HepG2 (cell line): ENCODE measurements around the gene CDC37. TPM values are rescaled to one million over a fixed set of nuclear protein-coding genes. Genes with fewer than 3 reads are reported as not detected.
A peak's percentile ranks its signal among the peaks of the same experiment; 100 is the strongest.

Experiments used
- HDAC1 ChIP-seq: sonication (generic); formaldehyde crosslinking; IDR thresholded peaks from 2 replicates; pipeline ENCODE4 v1.5.1; 2020; ENCODE audit warnings: mild to moderate bottlenecking, missing genetic modification reagents
- MXD4 ChIP-seq: IDR thresholded peaks from 2 replicates; pipeline ENCODE4 v1.6.1; 2016; ENCODE audit warnings: mild to moderate bottlenecking, missing biosample characterization, missing genetic modification reagents
- NFYB ChIP-seq: sonication (generic); formaldehyde crosslinking; IDR thresholded peaks from 2 replicates; pipeline ENCODE4 v1.4.0; 2020; ENCODE audit warnings: missing genetic modification reagents
- NONO ChIP-seq, 2 experiments: fragments of 450-650 bp in 1 of 2; sonication (generic) in 1 of 2; formaldehyde crosslinking in 1 of 2; IDR thresholded peaks in 1 of 2; conservative IDR thresholded peaks in 1 of 2; 2 replicates each; pipeline versions ENCODE4 v1.6.1 to v1.8.0; 2017 to 2022; ENCODE audit warnings: mild to moderate bottlenecking in 1 of 2, missing genetic modification reagents in 1 of 2, moderate library complexity in 1 of 2
- RFX3 ChIP-seq: IDR thresholded peaks from 2 replicates; pipeline ENCODE4 v1.6.1; 2016; ENCODE audit warnings: missing biosample characterization, missing genetic modification reagents
- SNAI1 ChIP-seq: sonication (generic); formaldehyde crosslinking; IDR thresholded peaks from 2 replicates; pipeline ENCODE4 v1.5.0; 2020; ENCODE audit warnings: mild to moderate bottlenecking, missing genetic modification reagents, borderline replicate concordance
- SOX5 ChIP-seq: IDR thresholded peaks from 2 replicates; pipeline ENCODE4 v1.6.1; 2016; ENCODE audit warnings: borderline replicate concordance
- TP53 ChIP-seq: sonication (generic); formaldehyde crosslinking; conservative IDR thresholded peaks from 2 replicates; pipeline ENCODE4 v1.4.0; 2020; ENCODE audit warnings: missing genetic modification reagents
- WIZ ChIP-seq: sonication (generic); formaldehyde crosslinking; IDR thresholded peaks from 2 replicates; pipeline ENCODE4 v1.5.1; 2020; ENCODE audit warnings: mild to moderate bottlenecking, missing genetic modification reagents
- ZBTB7A ChIP-seq: sonication (generic); formaldehyde crosslinking; IDR thresholded peaks from 2 replicates; pipeline ENCODE4 v1.8.0; 2022; ENCODE audit warnings: mild to moderate bottlenecking, missing genetic modification reagents
- ZNF605 ChIP-seq: sonication (generic); formaldehyde crosslinking; IDR thresholded peaks from 2 replicates; pipeline ENCODE4 v1.8.0; 2022; ENCODE audit warnings: mild to moderate bottlenecking, missing genetic modification reagents
- ZNF672 ChIP-seq: sonication (generic); formaldehyde crosslinking; IDR thresholded peaks from 2 replicates; pipeline ENCODE4 v1.8.1; 2022; ENCODE audit warnings: missing genetic modification reagents
- ZNF781 ChIP-seq: sonication (generic); formaldehyde crosslinking; IDR thresholded peaks from 2 replicates; pipeline ENCODE4 v1.5.1; 2020; ENCODE audit warnings: borderline replicate concordance, mild to moderate bottlenecking, missing genetic modification reagents; ENCODE audit errors: not compliant biosample characterization
- ZNF883 ChIP-seq: sonication (generic); formaldehyde crosslinking; IDR thresholded peaks from 2 replicates; pipeline ENCODE4 v1.5.1; 2020; ENCODE audit warnings: mild to moderate bottlenecking, missing genetic modification reagents; ENCODE audit errors: not compliant biosample characterization
- polyA plus RNA-seq, 8 experiments: library from polyadenylated mRNA; depleted of rRNA in 3 of 8; stranded (reverse) in 7 of 8; unstranded in 1 of 8; fragments of >200 nt; fragmentation: Illumina TruSeq in 4 of 8; extraction: Trizol in 4 of 8; gene quantifications; 2 replicates each; pipeline versions ENCODE4 v1.2.1 to v1.2.3, GENCODE V29; 2011 to 2016; ENCODE audit warnings: low read depth in 4 of 8, missing spikeins in 1 of 8, mixed read lengths in 1 of 8; ENCODE audit not compliant: insufficient read depth in 1 of 8
- total RNA-seq, 5 experiments: library from RNA; depleted of rRNA; stranded (reverse); fragments of >200 nt; fragmentation: Illumina TruSeq; extraction: Trizol; gene quantifications; 2 replicates each; pipeline ENCODE4 v1.2.3, GENCODE V29; 2016; ENCODE audit warnings: low read depth in 1 of 5
- TF ChIP-seq, protein P1 (sequence below): sonication (generic); formaldehyde crosslinking; IDR thresholded peaks from 2 replicates; pipeline ENCODE4 v1.4.0; 2020; ENCODE audit warnings: missing genetic modification reagents
- TF ChIP-seq, protein P2 (sequence below): sonication (generic); formaldehyde crosslinking; IDR thresholded peaks from one replicate; pipeline ENCODE4 v1.5.1; 2020; ENCODE audit warnings: mild to moderate bottlenecking, missing genetic modification reagents; ENCODE audit errors: not compliant biosample characterization

The CDC37 gene
- total and polyA plus RNA-seq, 2 of the 13 experiments (the other 11 are each of a cell fraction or from before 2014, with no cell fraction given): 158 to 177 TPM

DNA sequence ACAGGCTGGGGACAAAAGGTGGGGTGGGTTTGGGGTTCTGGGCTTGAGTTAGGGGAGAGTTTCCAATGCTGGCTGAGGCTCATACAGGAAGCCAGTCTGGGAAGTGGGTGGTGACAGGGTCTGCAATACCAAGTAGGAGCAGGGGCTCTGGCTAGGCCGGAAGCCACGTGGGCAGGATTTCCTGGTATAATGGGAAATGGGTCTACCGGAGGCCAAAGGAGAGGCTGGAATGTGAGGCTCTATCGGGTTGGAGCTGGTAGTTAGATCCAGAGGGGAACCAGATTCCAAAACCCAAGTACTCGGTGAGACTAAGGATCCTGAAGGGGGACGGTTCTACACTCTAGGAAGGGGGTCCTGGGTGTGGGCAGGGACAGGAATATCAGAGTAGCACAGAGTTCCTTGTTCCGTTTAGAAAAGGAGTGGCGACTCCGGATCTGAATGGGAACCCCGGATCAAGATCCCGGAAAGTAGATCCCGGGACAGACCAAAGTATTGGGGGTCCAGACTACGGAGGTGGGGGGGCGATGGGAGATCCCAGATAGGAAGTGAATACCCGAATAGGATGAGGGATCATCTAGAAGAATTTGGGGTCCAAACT lies 802 bp downstream of the CDC37 start (continued):
- TF ChIP-seq, protein P1, sequence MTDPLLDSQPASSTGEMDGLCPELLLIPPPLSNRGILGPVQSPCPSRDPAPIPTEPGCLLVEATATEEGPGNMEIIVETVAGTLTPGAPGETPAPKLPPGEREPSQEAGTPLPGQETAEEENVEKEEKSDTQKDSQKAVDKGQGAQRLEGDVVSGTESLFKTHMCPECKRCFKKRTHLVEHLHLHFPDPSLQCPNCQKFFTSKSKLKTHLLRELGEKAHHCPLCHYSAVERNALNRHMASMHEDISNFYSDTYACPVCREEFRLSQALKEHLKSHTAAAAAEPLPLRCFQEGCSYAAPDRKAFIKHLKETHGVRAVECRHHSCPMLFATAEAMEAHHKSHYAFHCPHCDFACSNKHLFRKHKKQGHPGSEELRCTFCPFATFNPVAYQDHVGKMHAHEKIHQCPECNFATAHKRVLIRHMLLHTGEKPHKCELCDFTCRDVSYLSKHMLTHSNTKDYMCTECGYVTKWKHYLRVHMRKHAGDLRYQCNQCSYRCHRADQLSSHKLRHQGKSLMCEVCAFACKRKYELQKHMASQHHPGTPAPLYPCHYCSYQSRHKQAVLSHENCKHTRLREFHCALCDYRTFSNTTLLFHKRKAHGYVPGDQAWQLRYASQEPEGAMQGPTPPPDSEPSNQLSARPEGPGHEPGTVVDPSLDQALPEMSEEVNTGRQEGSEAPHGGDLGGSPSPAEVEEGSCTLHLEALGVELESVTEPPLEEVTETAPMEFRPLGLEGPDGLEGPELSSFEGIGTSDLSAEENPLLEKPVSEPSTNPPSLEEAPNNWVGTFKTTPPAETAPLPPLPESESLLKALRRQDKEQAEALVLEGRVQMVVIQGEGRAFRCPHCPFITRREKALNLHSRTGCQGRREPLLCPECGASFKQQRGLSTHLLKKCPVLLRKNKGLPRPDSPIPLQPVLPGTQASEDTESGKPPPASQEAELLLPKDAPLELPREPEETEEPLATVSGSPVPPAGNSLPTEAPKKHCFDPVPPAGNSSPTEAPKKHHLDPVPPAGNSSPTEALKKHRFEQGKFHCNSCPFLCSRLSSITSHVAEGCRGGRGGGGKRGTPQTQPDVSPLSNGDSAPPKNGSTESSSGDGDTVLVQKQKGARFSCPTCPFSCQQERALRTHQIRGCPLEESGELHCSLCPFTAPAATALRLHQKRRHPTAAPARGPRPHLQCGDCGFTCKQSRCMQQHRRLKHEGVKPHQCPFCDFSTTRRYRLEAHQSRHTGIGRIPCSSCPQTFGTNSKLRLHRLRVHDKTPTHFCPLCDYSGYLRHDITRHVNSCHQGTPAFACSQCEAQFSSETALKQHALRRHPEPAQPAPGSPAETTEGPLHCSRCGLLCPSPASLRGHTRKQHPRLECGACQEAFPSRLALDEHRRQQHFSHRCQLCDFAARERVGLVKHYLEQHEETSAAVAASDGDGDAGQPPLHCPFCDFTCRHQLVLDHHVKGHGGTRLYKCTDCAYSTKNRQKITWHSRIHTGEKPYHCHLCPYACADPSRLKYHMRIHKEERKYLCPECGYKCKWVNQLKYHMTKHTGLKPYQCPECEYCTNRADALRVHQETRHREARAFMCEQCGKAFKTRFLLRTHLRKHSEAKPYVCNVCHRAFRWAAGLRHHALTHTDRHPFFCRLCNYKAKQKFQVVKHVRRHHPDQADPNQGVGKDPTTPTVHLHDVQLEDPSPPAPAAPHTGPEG: no peak
- no peak for TF ChIP-seq ZNF672 (CRISPR knock-in tag)
- no peak for TF ChIP-seq TP53
- TF ChIP-seq ZNF883 (CRISPR knock-in tag): no peak
- TF ChIP-seq SOX5: no peak
- TF ChIP-seq RFX3: no peak
- no peak for TF ChIP-seq ZBTB7A
- TF ChIP-seq HDAC1 (CRISPR knock-in tag): peak; percentile 61
- no peak for TF ChIP-seq NONO (IDR thresholded peaks at IDR 0.05)
- no peak for TF ChIP-seq NONO (CRISPR knock-in tag; conservative IDR thresholded peaks at IDR 0.05)
- TF ChIP-seq ZNF605 (CRISPR knock-in tag): no peak
- TF ChIP-seq WIZ (CRISPR knock-in tag): no peak
- no peak for TF ChIP-seq ZNF781 (CRISPR knock-in tag)
- TF ChIP-seq, protein P2, sequence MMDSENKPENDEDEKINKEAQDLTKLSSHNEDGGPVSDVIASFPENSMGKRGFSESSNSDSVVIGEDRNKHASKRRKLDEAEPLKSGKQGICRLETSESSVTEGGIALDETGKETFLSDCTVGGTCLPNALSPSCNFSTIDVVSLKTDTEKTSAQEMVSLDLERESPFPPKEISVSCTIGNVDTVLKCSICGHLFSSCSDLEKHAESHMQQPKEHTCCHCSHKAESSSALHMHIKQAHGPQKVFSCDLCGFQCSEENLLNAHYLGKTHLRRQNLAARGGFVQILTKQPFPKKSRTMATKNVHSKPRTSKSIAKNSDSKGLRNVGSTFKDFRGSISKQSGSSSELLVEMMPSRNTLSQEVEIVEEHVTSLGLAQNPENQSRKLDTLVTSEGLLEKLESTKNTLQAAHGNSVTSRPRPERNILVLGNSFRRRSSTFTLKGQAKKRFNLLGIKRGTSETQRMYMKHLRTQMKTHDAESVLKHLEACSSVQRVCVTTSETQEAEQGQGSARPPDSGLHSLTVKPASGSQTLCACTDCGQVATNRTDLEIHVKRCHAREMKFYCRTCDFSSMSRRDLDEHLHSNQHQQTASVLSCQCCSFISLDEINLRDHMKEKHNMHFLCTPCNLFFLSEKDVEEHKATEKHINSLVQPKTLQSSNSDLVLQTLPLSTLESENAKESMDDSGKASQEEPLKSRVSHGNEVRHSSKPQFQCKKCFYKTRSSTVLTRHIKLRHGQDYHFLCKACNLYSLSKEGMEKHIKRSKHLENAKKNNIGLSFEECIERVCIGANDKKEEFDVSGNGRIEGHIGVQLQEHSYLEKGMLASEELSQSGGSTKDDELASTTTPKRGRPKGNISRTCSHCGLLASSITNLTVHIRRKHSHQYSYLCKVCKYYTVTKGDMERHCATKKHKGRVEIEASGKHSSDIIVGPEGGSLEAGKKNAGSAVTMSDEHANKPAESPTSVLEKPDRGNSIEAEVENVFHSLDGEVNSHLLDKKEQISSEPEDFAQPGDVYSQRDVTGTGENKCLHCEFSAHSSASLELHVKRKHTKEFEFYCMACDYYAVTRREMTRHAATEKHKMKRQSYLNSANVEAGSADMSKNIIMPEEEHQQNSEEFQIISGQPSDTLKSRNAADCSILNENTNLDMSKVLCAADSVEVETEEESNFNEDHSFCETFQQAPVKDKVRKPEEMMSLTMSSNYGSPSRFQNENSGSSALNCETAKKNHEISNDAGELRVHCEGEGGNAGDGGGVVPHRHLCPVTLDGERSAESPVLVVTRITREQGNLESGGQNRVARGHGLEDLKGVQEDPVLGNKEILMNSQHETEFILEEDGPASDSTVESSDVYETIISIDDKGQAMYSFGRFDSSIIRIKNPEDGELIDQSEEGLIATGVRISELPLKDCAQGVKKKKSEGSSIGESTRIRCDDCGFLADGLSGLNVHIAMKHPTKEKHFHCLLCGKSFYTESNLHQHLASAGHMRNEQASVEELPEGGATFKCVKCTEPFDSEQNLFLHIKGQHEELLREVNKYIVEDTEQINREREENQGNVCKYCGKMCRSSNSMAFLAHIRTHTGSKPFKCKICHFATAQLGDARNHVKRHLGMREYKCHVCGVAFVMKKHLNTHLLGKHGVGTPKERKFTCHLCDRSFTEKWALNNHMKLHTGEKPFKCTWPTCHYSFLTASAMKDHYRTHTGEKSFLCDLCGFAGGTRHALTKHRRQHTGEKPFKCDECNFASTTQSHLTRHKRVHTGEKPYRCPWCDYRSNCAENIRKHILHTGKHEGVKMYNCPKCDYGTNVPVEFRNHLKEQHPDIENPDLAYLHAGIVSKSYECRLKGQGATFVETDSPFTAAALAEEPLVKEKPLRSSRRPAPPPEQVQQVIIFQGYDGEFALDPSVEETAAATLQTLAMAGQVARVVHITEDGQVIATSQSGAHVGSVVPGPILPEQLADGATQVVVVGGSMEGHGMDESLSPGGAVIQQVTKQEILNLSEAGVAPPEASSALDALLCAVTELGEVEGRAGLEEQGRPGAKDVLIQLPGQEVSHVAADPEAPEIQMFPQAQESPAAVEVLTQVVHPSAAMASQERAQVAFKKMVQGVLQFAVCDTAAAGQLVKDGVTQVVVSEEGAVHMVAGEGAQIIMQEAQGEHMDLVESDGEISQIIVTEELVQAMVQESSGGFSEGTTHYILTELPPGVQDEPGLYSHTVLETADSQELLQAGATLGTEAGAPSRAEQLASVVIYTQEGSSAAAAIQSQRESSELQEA (CRISPR knock-in tag): no peak
- TF ChIP-seq MXD4: peak; percentile 30; the same call in 1 of the 2 replicates
- TF ChIP-seq SNAI1 (CRISPR knock-in tag): peak; percentile 38; the same call in 1 of the 2 replicates
- peak; percentile 29; the same call in 1 of the 2 replicates for TF ChIP-seq NFYB (CRISPR knock-in tag)
